Keratinocyte (primary cell): ENCODE results near the gene SC5D.

Experiments
- CTCF ChIP-seq, 3 experiments: IDR thresholded peaks in 1 of 3; conservative IDR thresholded peaks in 1 of 3; optimal IDR thresholded peaks in 1 of 3; 2 replicates in 2 of 3; 3 replicates in 1 of 3; pipeline versions ENCODE3 to v1.5.1; 2011; ENCODE audit warnings: low read length in 3 of 3, mild to moderate bottlenecking in 3 of 3, moderate library complexity in 2 of 3, control low read depth in 1 of 3, inconsistent platforms in 1 of 3; ENCODE audit not compliant: insufficient read depth in 2 of 3; ENCODE audit errors: extremely low read depth in 1 of 3
- EZH2 ChIP-seq: IDR thresholded peaks from one replicate; pipeline ENCODE4 v1.6.1; 2012; ENCODE audit warnings: inconsistent platforms, mild to moderate bottlenecking, low read length, moderate library complexity

GRCh38 chr11:121340032-121340580 lies 47.5 kb downstream of the SC5D start:
- TF ChIP-seq CTCF (optimal IDR thresholded peaks at IDR 0.05 in 1 of 3, IDR thresholded peaks at IDR 0.05 in 1 of 3, conservative IDR thresholded peaks at IDR 0.05 in 1 of 3; ENCODE audit: extremely low read depth in 1 of 3, insufficient read depth in 2 of 3, low read length in 3 of 3) = no peak
- no peak for TF ChIP-seq EZH2
